HuH-7 (cell line): ENCODE measurements around the gene CFAP74.

Experiments
- DNase-seq: peaks from one replicate; pipeline ENCODE4 v3.0.0; 2011; ENCODE audit warnings: low spot score

Gene CFAP74

DNA sequence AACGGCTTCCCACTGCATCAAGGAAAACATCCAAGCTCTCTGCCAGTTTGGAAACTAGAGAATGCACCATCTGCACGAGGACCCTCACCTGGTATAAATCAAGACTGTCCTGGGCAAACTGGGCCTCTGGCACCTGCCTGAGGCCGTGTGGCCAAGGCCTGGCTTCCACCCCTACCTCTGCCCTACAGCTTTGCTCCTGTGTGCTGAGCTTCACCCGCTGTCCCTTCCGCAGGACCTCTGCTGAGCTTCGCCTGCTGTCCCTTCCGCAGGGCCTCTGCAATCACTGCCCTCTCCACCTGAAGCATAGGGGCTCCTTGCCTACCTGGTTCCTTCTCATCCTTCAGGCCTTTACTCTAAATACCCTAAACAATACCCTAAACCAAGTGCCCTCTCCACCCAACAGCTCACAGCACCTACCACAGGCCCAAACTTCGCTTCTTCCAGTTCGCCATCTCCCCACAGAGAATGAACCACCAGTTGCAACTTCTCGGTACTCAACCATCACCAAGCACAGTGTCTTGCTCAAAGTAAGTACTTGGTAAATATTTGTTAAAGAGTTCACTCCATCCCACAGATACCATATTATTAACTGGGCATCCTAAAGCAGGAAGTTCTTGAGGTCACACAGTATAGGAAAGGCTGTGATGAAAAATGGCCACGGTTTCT lies 131.1 kb downstream of the CFAP74 start:
- no peak for DNase-seq
